MM.1S (cell line): ENCODE results near the gene CYB5R4.
"Not testable (repeated sequence)": the region's sequence is repeated elsewhere in the genome, so short reads cannot be mapped to it uniquely, and the experiment has no call there.

Experiments
- DNase-seq: peaks from one replicate; pipeline ENCODE4 v3.0.0-alpha.2; 2015
- H2AFZ ChIP-seq: fragments of 300-600 bp; sonication (generic); 2 replicates; pipeline ENCODE4 v1.6.0; 2016; ENCODE audit warnings: antibody characterized with exemption, low read length
- H3F3A ChIP-seq: fragments of 300-600 bp; sonication (generic); 2 replicates; pipeline ENCODE4 v1.6.1; 2016; ENCODE audit warnings: mild to moderate bottlenecking, antibody characterized with exemption, low read length, moderate library complexity, mixed read lengths; ENCODE audit not compliant: insufficient read depth
- H3K27ac ChIP-seq: fragments of 300-600 bp; sonication (generic); 2 replicates; pipeline ENCODE4 v1.5.1; 2016; ENCODE audit warnings: mild to moderate bottlenecking, low read length
- H3K27me3 ChIP-seq: fragments of 300-600 bp; sonication (generic); replicated peaks from 2 replicates; pipeline ENCODE4 v1.6.0; 2016; ENCODE audit warnings: low read length; ENCODE audit not compliant: insufficient read depth
- H3K36me3 ChIP-seq: fragments of 300-600 bp; sonication (generic); replicated peaks from 2 replicates; pipeline ENCODE4 v1.6.1; 2016; ENCODE audit warnings: mild to moderate bottlenecking, low read length, mixed read lengths; ENCODE audit not compliant: insufficient read depth
- H3K4me1 ChIP-seq: fragments of 300-600 bp; sonication (generic); 2 replicates; pipeline ENCODE4 v1.6.1; 2016; ENCODE audit warnings: low read length, mixed read lengths
- H3K4me2 ChIP-seq: fragments of 300-600 bp; sonication (generic); 2 replicates; pipeline ENCODE4 v1.6.0; 2016; ENCODE audit warnings: low read depth, low read length
- H3K4me3 ChIP-seq: fragments of 300-600 bp; sonication (generic); 2 replicates; pipeline ENCODE4 v1.5.1; 2016; ENCODE audit warnings: low read length, mixed read lengths
- H3K79me2 ChIP-seq: fragments of 300-600 bp; sonication (generic); 2 replicates; pipeline ENCODE4 v1.6.1; 2016; ENCODE audit warnings: mixed run types, low read length, mixed read lengths
- H3K9ac ChIP-seq: fragments of 300-600 bp; sonication (generic); 2 replicates; pipeline ENCODE4 v1.6.1; 2016; ENCODE audit warnings: low read length, mixed read lengths
- H3K9me2 ChIP-seq: fragments of 300-600 bp; sonication (generic); replicated peaks from 2 replicates; pipeline ENCODE4 v1.6.1; 2016; ENCODE audit warnings: mild to moderate bottlenecking, low read length, mixed read lengths; ENCODE audit not compliant: insufficient read depth
- H3K9me3 ChIP-seq: fragments of 300-600 bp; sonication (generic); replicated peaks from 2 replicates; pipeline ENCODE4 v1.6.1; 2016; ENCODE audit warnings: mild to moderate bottlenecking, low read length, mixed read lengths; ENCODE audit not compliant: insufficient read depth
- H4K20me1 ChIP-seq: fragments of 300-600 bp; sonication (generic); 2 replicates; pipeline ENCODE4 v1.6.1; 2016; ENCODE audit warnings: mild to moderate bottlenecking, low read length, moderate library complexity, mixed read lengths; ENCODE audit not compliant: insufficient read depth
- CTCF ChIP-seq: fragments of 300-600 bp; sonication (generic); IDR thresholded peaks from 2 replicates; pipeline ENCODE4 v1.5.1; 2016; ENCODE audit warnings: antibody characterized with exemption, low read length, mixed read lengths
- EZH2 ChIP-seq: fragments of 300-600 bp; sonication (generic); optimal IDR thresholded peaks from 2 replicates; pipeline ENCODE3; 2017; ENCODE audit warnings: low read depth, mild to moderate bottlenecking, antibody characterized with exemption, low read length, mixed read lengths
- EZH2phosphoT487 ChIP-seq: fragments of 300-600 bp; sonication (generic); IDR thresholded peaks from 2 replicates; pipeline ENCODE4 v1.6.1; 2018; ENCODE audit warnings: antibody characterized with exemption, low read length

The CYB5R4 gene

GRCh38 chr6:83904395-83904794 is 44.9 kb downstream of the CYB5R4 start:
- H3K9me3 ChIP-seq = no peaks in the 10 kb centered on the region
- H3K36me3 ChIP-seq = no peaks in the 10 kb centered on the region
- no peak overlapping the region for H3K9ac ChIP-seq
- H3K4me1 ChIP-seq = no peaks in the 10 kb centered on the region
- H3K27ac ChIP-seq = no peak overlapping the region
- DNase-seq = no peak
- H3K79me2 ChIP-seq = peaks cover 77% of the 10 kb centered on the region
- no peaks in the 10 kb centered on the region for H3K27me3 ChIP-seq
- no peak for TF ChIP-seq EZH2
- TF ChIP-seq EZH2phosphoT487 = no peak
- no peak for TF ChIP-seq CTCF
- H3K9me2 ChIP-seq = no peaks in the 10 kb centered on the region
- no peak overlapping the region for H2AFZ ChIP-seq
- no peak overlapping the region for H3K4me3 ChIP-seq
- no peaks in the 10 kb centered on the region; the same call in 1 of the 2 replicates for H4K20me1 ChIP-seq
- H3K4me2 ChIP-seq = no peak overlapping the region
- no peaks in the 10 kb centered on the region for H3F3A ChIP-seq

GRCh38 chr6:83905648-83906047 is 46.2 kb downstream of the CYB5R4 start:
- Histone ChIP-seq H3K4me1 (no peaks in the 10 kb centered on the region), H2AFZ (no peak overlapping the region), H3K79me2 (peaks cover 77% of the 10 kb centered on the region), H3K9me2 (no peaks in the 10 kb centered on the region), H3K9ac (no peak overlapping the region), H3K27ac (no peak overlapping the region), H3K4me2 (no peak overlapping the region), H3K4me3 (no peak overlapping the region), H4K20me1 (no peaks in the 10 kb centered on the region; the same call in 1 of the 2 replicates), H3K27me3 (no peaks in the 10 kb centered on the region), H3K9me3 (no peaks in the 10 kb centered on the region), H3K36me3 (no peaks in the 10 kb centered on the region), H3F3A (no peaks in the 10 kb centered on the region)
- no peak for DNase-seq
- TF ChIP-seq CTCF = no peak
- no peak for TF ChIP-seq EZH2phosphoT487
- no peak for TF ChIP-seq EZH2

- not testable (repeated sequence) for H3K9me3 ChIP-seq, H3K36me3 ChIP-seq, H3K9me2 ChIP-seq, H3K27me3 ChIP-seq, H3K4me1 ChIP-seq, H3K4me3 ChIP-seq, H3K27ac ChIP-seq, H3K9ac ChIP-seq, DNase-seq, H4K20me1 ChIP-seq, H3F3A ChIP-seq, H2AFZ ChIP-seq, H3K4me2 ChIP-seq
- peaks cover 61% of the 10 kb centered on the region for H3K79me2 ChIP-seq
Measured at GRCh38 chr6:83907623-83908390, 48.3 kb downstream of the CYB5R4 start.

- no peaks in the 10 kb centered on the region for H3K4me1 ChIP-seq
- no peak for TF ChIP-seq CTCF
- no peak for TF ChIP-seq EZH2phosphoT487
- TF ChIP-seq EZH2 = no peak
- peaks cover 54% of the 10 kb centered on the region for H3K79me2 ChIP-seq
- no peaks in the 10 kb centered on the region for H3K27me3 ChIP-seq
- H3K9me3 ChIP-seq = no peaks in the 10 kb centered on the region
- H3K4me2 ChIP-seq = no peak overlapping the region
- no peaks in the 10 kb centered on the region for H3K9me2 ChIP-seq
- no peaks in the 10 kb centered on the region for H3K36me3 ChIP-seq
- H4K20me1 ChIP-seq = no peaks in the 10 kb centered on the region; the same call in 1 of the 2 replicates
- no peak overlapping the region for H3K9ac ChIP-seq
- no peak overlapping the region for H2AFZ ChIP-seq
- no peak for DNase-seq
- no peak overlapping the region for H3K4me3 ChIP-seq
- no peaks in the 10 kb centered on the region for H3F3A ChIP-seq
- no peak overlapping the region for H3K27ac ChIP-seq
Measured at GRCh38 chr6:83908813-83909212, 49.3 kb downstream of the CYB5R4 start.
